ENCODE results near the gene FBXW9. TPM values are rescaled to one million over a fixed set of nuclear protein-coding genes. Genes with fewer than 3 reads are reported as not detected.
A peak's percentile ranks its signal among the peaks of the same experiment; 100 is the strongest.
"Not testable (repeated sequence)": the region's sequence is repeated elsewhere in the genome, so short reads cannot be mapped to it uniquely, and the experiment has no call there.

The FBXW9 gene
- polyA plus RNA-seq, 4 donors = 13.6 to 18.8 (median 16.2) TPM

GRCh38 chr19:12687496-12688196 lies 8.8 kb downstream of the FBXW9 start, which contains the start of gene GNG14:
Gene GNG14, plus strand, starts transcription at chr19:12687998. Its CDS starts 51 bp downstream, at chr19:12688049.
- DNase-seq (ENCODE audit: low read depth in 4 of 4, low spot score in 2 of 4) = no peak

DNA sequence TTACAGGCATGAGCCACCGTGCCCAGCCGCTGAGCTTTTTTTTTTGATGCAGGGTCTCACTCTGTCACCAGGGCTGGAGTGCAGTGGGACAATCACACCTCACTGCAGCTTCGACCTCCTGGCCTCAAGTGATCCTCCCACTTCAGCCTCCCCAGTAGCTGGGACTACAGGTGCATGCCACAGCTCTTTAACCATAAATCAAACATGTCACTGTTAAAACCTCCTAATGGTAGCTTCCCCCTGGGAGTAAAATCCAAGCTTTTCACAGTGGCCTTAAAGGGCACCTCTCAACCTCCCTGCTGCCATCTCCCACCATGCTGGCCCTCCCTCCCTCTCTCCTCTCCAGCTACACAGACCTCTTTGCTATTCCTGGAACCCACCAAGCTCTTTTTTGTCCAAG lies 10.6 kb downstream of the FBXW9 start:
- DNase-seq (ENCODE audit: low read depth in 4 of 4, low spot score in 2 of 4) = no peak

GRCh38 chr19:12681074-12681987 lies 15.1 kb downstream of the FBXW9 start, which contains the start of gene DHPS:
Gene DHPS, minus strand, starts transcription at chr19:12681880. Its CDS starts 114 bp downstream, at chr19:12681766.
- peak; percentile 88 to 96 (median 93) for DNase-seq (ENCODE audit: low read depth in 4 of 4, low spot score in 2 of 4)

DNA sequence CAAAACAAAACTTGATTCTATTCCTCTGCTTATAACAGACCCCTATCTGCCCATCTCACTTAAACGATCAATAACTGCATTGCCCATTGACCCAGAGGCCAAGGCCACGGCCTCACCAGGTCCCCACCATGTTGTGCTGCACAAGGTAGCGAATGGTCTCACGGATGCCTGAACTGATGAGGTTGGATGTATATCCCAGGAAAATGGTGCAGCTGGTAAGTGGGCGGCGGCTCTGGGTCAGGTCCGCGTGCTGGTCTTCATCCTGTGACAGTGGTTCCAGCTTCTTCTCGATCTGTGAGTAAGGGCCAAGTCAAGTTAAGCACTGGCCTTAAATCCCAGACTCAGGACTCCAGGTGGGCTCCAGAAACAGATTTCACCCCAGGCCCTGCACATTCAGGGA lies 16.4 kb downstream of the FBXW9 start:
- no peak for DNase-seq (ENCODE audit: low read depth in 4 of 4, low spot score in 2 of 4)

- not testable (repeated sequence) for DNase-seq (ENCODE audit: low read depth in 4 of 4, low spot score in 2 of 4)
Measured at GRCh38 chr19:12678039-12678438, 18.4 kb downstream of the FBXW9 start.

DNA sequence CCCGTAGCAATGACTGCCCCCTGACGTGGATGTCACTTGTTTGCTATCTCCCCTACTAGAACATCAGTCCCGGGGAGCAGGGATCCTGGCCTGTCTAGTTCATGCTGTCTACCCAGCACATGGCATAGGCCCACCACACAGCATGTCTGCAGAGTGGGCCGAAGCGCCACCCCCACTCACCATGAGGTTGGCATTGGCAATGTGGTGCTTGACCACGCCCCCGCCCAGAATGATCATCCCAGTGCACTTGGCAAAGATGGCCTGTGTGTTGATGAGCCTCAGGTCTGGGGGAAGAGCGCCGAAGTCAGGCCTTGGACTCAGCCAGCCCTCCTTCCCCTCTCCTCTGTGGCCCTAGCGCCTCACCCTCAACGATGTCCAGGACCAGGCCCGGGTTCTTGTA lies 19.5 kb downstream of the FBXW9 start:
- DNase-seq (ENCODE audit: low read depth in 4 of 4, low spot score in 2 of 4) = no peak

- peak in 1 of 4 donors; percentile 73 for DNase-seq (ENCODE audit: low read depth in 4 of 4, low spot score in 2 of 4)
Measured at GRCh38 chr19:12676384-12676792, 20.0 kb downstream of the FBXW9 start.

DNA sequence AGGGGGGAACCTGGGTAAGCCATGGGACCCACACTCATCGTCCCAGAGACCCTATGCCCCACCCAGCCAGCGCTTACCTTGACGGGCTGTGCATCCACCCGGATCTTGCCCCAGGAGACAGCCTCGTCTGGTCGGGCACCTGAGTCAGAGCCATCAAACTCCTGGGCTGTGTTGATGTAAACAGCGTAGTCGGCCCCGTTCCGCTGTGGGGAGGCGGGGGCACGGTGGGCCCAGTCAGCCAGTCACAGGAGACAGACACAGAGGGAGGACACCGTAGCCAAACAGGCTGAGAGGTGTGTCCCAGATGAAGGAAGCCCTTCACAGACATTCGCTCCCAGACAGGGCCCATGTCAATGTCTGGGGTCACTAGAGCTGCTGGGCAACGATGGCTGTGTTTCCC lies 20.5 kb downstream of the FBXW9 start:
- no peak for DNase-seq (ENCODE audit: low read depth in 4 of 4, low spot score in 2 of 4)

DNA sequence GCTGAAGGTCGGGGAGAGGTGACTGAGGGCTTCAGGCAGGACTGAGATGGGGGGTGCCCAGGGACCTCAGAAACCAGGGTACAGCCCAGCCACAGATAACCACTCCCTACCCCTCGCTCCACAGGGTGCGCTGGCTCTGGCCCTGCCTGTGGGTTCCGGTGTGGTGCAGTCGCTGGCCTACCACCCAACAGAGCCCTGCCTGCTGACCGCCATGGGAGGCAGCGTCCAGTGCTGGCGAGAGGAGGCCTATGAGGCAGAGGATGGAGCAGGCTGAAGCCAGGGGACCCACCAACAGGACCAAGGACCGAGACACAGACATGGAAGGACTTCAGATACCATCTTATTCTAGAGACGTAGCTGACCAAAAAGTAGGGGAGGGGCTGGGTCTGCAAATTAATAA lies 21.0 kb downstream of the FBXW9 start:
- DNase-seq (ENCODE audit: low read depth in 4 of 4, low spot score in 2 of 4) = no peak

DNA sequence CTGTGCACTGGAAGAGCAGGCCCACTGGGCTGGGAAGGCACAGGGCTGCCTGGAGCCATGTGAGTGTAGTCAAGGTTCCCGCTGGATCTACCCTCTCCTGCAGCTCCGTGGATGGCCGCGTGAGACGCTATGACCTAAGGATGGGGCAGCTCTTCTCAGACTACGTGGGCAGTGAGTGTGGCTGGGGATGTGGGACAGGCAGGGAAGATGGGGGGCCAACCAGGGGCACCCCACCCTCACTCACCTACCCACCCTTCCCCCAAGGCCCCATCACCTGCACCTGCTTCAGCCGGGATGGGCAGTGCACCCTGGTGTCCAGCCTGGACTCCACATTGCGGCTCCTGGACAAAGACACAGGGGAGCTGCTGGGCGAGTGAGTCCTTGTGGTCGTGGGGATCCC lies 23.7 kb downstream of the FBXW9 start:
- DNase-seq (ENCODE audit: low read depth in 4 of 4, low spot score in 2 of 4) = no peak

DNA sequence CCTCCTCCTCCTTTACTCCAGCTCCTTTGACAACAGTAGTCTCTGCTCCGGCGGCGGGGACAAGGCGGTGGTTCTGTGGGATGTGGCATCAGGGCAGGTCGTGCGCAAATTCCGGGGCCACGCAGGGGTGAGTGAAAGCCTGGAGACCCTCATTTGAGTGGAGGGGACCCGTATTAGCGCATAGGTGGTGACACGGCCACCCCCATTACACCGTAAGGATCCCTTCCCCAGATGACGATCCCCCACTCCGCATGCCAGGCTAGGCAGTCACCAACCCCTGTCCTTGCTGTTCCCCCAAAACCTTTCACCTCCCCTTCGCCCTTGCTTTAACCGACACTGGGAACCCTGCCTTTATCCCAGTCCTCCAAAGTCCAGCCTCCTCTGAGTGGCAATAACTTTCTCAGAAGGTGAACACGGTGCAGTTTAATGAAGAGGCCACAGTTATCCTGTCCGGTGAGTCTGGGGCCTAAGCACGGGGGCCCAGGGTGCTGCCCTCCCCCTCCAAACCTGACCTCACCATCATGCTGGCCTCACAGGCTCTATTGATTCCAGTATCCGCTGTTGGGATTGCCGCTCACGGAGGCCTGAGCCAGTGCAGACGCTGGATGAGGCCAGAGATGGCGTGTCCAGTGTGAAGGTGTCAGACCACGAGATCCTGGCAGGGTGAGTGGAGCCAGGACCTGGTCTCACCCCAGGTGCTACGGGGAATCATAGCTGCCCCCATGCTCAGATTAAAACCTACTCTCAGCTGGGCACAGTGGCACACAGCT lies 26.1 kb downstream of the FBXW9 start:
- no peak for DNase-seq (ENCODE audit: low read depth in 4 of 4, low spot score in 2 of 4)

DNA sequence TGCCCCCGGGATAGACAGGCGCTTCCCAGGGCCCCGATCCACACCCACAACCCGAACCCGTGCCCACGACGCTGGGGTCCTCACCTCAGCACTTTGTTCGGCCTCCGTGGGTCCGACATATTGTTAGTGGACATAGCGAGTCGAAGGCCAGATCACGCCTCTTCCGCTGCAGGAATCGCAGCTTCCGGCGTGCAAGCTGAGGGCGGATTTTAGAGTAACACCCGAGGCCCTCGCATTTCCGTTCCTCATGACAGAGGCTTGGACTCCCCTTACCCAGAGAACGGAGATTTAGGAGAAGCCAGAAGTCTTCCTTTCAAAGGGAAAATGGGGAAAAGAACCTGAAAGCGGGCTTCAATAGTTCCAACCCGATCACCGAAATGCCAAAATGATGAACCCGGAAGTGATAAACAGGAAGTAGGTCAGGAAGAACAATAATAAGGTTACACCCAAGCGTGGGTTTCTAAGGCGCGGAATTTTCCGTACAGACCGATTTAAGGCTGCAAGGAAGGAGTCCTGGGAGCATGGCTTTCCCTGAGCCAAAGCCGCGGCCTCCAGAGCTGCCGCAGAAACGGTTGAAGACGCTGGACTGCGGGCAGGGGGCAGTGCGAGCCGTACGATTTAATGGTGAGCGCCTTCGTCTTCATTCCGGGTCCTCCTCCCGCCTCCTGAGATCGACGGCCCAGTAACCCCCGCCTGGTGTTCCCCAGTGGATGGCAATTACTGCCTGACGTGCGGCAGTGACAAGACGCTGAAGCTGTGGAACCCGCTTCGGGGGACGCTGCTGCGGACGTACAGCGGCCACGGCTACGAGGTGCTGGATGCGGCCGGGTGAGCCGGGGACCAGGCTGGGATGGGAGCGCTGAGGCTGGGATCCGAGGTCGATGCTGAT lies 26.9 kb downstream of the FBXW9 start:
- DNase-seq (ENCODE audit: low read depth in 4 of 4, low spot score in 2 of 4) = peak; percentile 74 to 98 (median 80)

DNA sequence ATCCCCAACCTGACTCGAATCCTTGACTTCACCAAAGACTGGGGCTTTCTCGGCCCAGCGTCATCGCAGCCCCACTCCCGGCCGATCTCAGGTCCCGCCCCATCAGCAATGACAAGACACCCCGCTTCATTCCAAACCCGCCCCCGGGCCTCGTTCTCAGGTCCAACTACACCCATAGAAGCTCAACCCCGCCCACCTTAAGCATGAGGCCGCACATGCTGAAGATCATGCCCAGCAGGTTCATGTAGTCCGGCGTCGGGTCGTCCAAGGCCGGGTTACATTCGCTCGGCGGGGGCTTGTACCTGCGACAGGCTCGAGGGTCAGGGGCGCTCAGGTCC lies 27.5 kb downstream of the FBXW9 start:
- DNase-seq (ENCODE audit: low read depth in 4 of 4, low spot score in 2 of 4) = no peak

DNA sequence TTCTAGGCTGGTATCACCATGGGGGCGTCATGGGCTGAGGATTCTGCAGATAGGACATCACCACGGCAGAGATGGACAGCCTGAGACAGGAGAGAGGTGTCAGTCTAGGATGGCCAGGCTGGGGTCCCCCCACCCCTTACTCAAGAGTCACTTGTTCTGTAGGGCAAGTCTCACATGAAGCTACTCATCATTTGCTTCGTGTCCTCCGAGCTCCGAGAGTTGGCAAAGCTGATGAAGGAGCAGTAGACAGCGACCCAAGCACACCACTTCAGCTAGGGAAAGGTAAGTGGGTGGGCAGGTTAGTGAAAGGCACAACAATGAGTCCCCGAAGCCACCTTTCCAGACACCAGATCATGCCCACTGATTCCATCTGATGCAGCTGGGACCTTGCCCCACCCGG lies 28.1 kb downstream of the FBXW9 start:
- DNase-seq (ENCODE audit: low read depth in 4 of 4, low spot score in 2 of 4) = no peak

GRCh38 chr19:12667731-12668302 lies 28.6 kb downstream of the FBXW9 start:
- DNase-seq (ENCODE audit: low read depth in 4 of 4, low spot score in 2 of 4) = no peak

GRCh38 chr19:12666265-12667048 lies 30.0 kb downstream of the FBXW9 start, which contains the start of the genes MAN2B1 and WDR83:
Gene MAN2B1, minus strand, starts transcription at chr19:12666742. Its CDS starts 41 bp downstream, at chr19:12666701.
Gene WDR83, plus strand, starts transcription at chr19:12666807. Its CDS starts 2,984 bp downstream, at chr19:12669791.
- DNase-seq (ENCODE audit: low read depth in 4 of 4, low spot score in 2 of 4) = peak in 3 of 4 donors; percentile 43 to 71 (median 63)

DNA sequence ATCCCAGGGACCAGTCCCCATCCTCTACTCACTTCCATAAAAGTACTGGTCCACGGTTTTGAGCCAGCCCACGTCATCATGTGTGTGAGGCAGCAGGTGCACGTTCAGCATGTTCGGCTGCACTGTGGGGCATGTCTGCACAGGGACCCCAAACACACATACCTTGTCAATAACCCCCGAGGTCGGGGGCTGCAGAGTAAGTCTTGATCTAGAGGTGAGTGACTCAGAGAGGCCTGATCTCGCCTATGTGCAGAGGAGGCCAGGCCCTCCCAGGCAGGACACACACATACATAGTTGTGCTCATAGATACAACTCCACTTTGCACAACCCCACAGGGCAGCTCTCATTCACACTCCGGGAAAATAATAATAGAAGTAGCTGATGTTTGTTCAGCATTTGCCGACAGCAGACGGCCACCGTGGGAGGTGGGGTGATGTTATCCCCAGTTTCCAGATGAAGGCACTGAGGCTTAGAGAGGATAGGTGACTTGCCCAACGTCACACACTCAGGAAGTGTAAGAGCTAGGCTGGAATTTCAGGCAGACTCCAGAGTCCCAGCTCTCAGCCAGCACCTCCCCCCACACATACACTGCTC lies 30.7 kb downstream of the FBXW9 start:
- DNase-seq (ENCODE audit: low read depth in 4 of 4, low spot score in 2 of 4) = no peak

GRCh38 chr19:12665281-12665573 lies 31.2 kb downstream of the FBXW9 start:
- no peak for DNase-seq (ENCODE audit: low read depth in 4 of 4, low spot score in 2 of 4)

Data from left renal cortex interstitium (tissue), 4 donors.